Measurements from ENCODE around the gene AOAH.

Gene AOAH

GRCh38 chr7:36659172-36659516 lies 65.2 kb downstream of the AOAH start:
- no peak overlapping the region for H3K27ac ChIP-seq (ENCODE audit: low read length)
- TF ChIP-seq EZH2 (optimal IDR thresholded peaks at IDR 0.05; ENCODE audit: low read depth, low read length) (no peak), CTCF (IDR thresholded peaks at IDR 0.05; ENCODE audit: low read length) (no peak), EZH2phosphoT487 (IDR thresholded peaks at IDR 0.05; ENCODE audit: low read length) (no peak)
- no peaks in the 10 kb centered on the region for H4K20me1 ChIP-seq (ENCODE audit: insufficient read depth, low read length)
- no peaks in the 10 kb centered on the region for H3K27me3 ChIP-seq (replicated peaks; ENCODE audit: insufficient read depth, low read length)
- H3F3A ChIP-seq (ENCODE audit: insufficient read depth, low read length), result no peaks in the 10 kb centered on the region
- H3K4me1 ChIP-seq (ENCODE audit: low read length), result no peaks in the 10 kb centered on the region
- H2AFZ ChIP-seq (ENCODE audit: low read length), result no peak overlapping the region
- no peak overlapping the region for H3K4me2 ChIP-seq (ENCODE audit: low read depth, low read length)
- H3K36me3 ChIP-seq (replicated peaks; ENCODE audit: insufficient read depth, low read length), result no peaks in the 10 kb centered on the region
- no peaks in the 10 kb centered on the region for H3K9me2 ChIP-seq (replicated peaks; ENCODE audit: insufficient read depth, low read length)
- H3K9me3 ChIP-seq (replicated peaks; ENCODE audit: insufficient read depth, low read length), result no peaks in the 10 kb centered on the region
- no peaks in the 10 kb centered on the region for H3K79me2 ChIP-seq (ENCODE audit: low read length)
- no peak for DNase-seq
- H3K9ac ChIP-seq (ENCODE audit: low read length), result no peak overlapping the region
- no peak overlapping the region for H3K4me3 ChIP-seq (ENCODE audit: low read length)

GRCh38 chr7:36658335-36659171 lies 65.7 kb downstream of the AOAH start:
- H3K9me3 ChIP-seq (replicated peaks; ENCODE audit: insufficient read depth, low read length), result no peaks in the 10 kb centered on the region
- H3K79me2 ChIP-seq (ENCODE audit: low read length), result no peaks in the 10 kb centered on the region
- no peak overlapping the region for H3K9ac ChIP-seq (ENCODE audit: low read length)
- no peaks in the 10 kb centered on the region for H3F3A ChIP-seq (ENCODE audit: insufficient read depth, low read length)
- no peaks in the 10 kb centered on the region for H4K20me1 ChIP-seq (ENCODE audit: insufficient read depth, low read length)
- no peak overlapping the region for H3K27ac ChIP-seq (ENCODE audit: low read length)
- TF ChIP-seq EZH2 (optimal IDR thresholded peaks at IDR 0.05; ENCODE audit: low read depth, low read length) (no peak), CTCF (IDR thresholded peaks at IDR 0.05; ENCODE audit: low read length) (no peak), EZH2phosphoT487 (IDR thresholded peaks at IDR 0.05; ENCODE audit: low read length) (no peak)
- no peak overlapping the region for H2AFZ ChIP-seq (ENCODE audit: low read length)
- H3K4me2 ChIP-seq (ENCODE audit: low read depth, low read length), result no peak overlapping the region
- H3K4me3 ChIP-seq (ENCODE audit: low read length), result no peak overlapping the region
- H3K27me3 ChIP-seq (replicated peaks; ENCODE audit: insufficient read depth, low read length), result no peaks in the 10 kb centered on the region
- H3K36me3 ChIP-seq (replicated peaks; ENCODE audit: insufficient read depth, low read length), result no peaks in the 10 kb centered on the region
- H3K9me2 ChIP-seq (replicated peaks; ENCODE audit: insufficient read depth, low read length), result no peaks in the 10 kb centered on the region
- no peaks in the 10 kb centered on the region for H3K4me1 ChIP-seq (ENCODE audit: low read length)
- no peak for DNase-seq

- Histone ChIP-seq H3K36me3 (replicated peaks; ENCODE audit: insufficient read depth, low read length) (no peaks in the 10 kb centered on the region), H3K79me2 (ENCODE audit: low read length) (no peaks in the 10 kb centered on the region), H3K4me3 (ENCODE audit: low read length) (no peak overlapping the region), H3F3A (ENCODE audit: insufficient read depth, low read length) (no peaks in the 10 kb centered on the region), H4K20me1 (ENCODE audit: insufficient read depth, low read length) (no peaks in the 10 kb centered on the region), H3K27me3 (replicated peaks; ENCODE audit: insufficient read depth, low read length) (no peaks in the 10 kb centered on the region), H2AFZ (ENCODE audit: low read length) (no peak overlapping the region), H3K9me2 (replicated peaks; ENCODE audit: insufficient read depth, low read length) (no peaks in the 10 kb centered on the region), H3K27ac (ENCODE audit: low read length) (no peak overlapping the region), H3K9ac (ENCODE audit: low read length) (no peak overlapping the region), H3K4me2 (ENCODE audit: low read depth, low read length) (no peak overlapping the region), H3K9me3 (replicated peaks; ENCODE audit: insufficient read depth, low read length) (no peaks in the 10 kb centered on the region), H3K4me1 (ENCODE audit: low read length) (no peaks in the 10 kb centered on the region)
- TF ChIP-seq EZH2phosphoT487 (IDR thresholded peaks at IDR 0.05; ENCODE audit: low read length) (no peak), CTCF (IDR thresholded peaks at IDR 0.05; ENCODE audit: low read length) (no peak), EZH2 (optimal IDR thresholded peaks at IDR 0.05; ENCODE audit: low read depth, low read length) (no peak)
- DNase-seq, result no peak
These were observed 67.1 kb downstream of the AOAH start for GRCh38 chr7:36657036-36657660.
